HUES48 (cell line): ENCODE results near the gene SETD3.

Experiments used
- H3K27ac ChIP-seq: one replicate; pipeline ENCODE4 v1.7.0; 2013; ENCODE audit warnings: low read depth, low read length, inconsistent platforms
- H3K27me3 ChIP-seq: 2 replicates; pipeline ENCODE4 v1.6.1; 2013; ENCODE audit warnings: mild to moderate bottlenecking, low read length; ENCODE audit not compliant: control insufficient read depth, insufficient read depth
- H3K36me3 ChIP-seq: 2 replicates; pipeline ENCODE4 v1.6.1; 2013; ENCODE audit warnings: low read length; ENCODE audit not compliant: control insufficient read depth, insufficient read depth
- H3K4me1 ChIP-seq: 2 replicates; pipeline ENCODE4 v1.6.1; 2013; ENCODE audit warnings: mild to moderate bottlenecking, low read length; ENCODE audit not compliant: control insufficient read depth, insufficient read depth
- H3K4me3 ChIP-seq: 2 replicates; pipeline ENCODE4 v1.5.1; 2013; ENCODE audit warnings: mild to moderate bottlenecking, low read depth, low read length
- H3K9ac ChIP-seq: 2 replicates; pipeline ENCODE4 v1.6.1; 2013; ENCODE audit warnings: mild to moderate bottlenecking, low read depth, low read length, moderate library complexity
- H3K9me3 ChIP-seq: 2 replicates; pipeline ENCODE4 v1.6.1; 2013; ENCODE audit warnings: low read length; ENCODE audit not compliant: control insufficient read depth, insufficient read depth

The SETD3 gene

GRCh38 chr14:99522025-99522401 lies 41.4 kb upstream of the SETD3 start:
- H3K36me3 ChIP-seq: no peaks in the 10 kb centered on the region
- no peak overlapping the region for H3K9ac ChIP-seq
- peaks cover 36% of the 10 kb centered on the region for H3K4me1 ChIP-seq
- H3K27ac ChIP-seq: peak overlapping the region; percentile 86
- H3K27me3 ChIP-seq: no peaks in the 10 kb centered on the region
- H3K9me3 ChIP-seq: no peaks in the 10 kb centered on the region
- H3K4me3 ChIP-seq: no peak overlapping the region

- peak overlapping the region; percentile 86 for H3K27ac ChIP-seq
- H3K9me3 ChIP-seq: no peaks in the 10 kb centered on the region
- peaks cover 36% of the 10 kb centered on the region for H3K4me1 ChIP-seq
- no peaks in the 10 kb centered on the region for H3K36me3 ChIP-seq
- no peaks in the 10 kb centered on the region for H3K27me3 ChIP-seq
- H3K4me3 ChIP-seq: no peak overlapping the region
- no peak overlapping the region for H3K9ac ChIP-seq
These were observed 40.7 kb upstream of the SETD3 start for GRCh38 chr14:99521176-99522024.

- no peak overlapping the region for H3K27ac ChIP-seq
- no peak overlapping the region for H3K9ac ChIP-seq
- no peaks in the 10 kb centered on the region for H3K27me3 ChIP-seq
- peaks cover 36% of the 10 kb centered on the region for H3K4me1 ChIP-seq
- H3K9me3 ChIP-seq: no peaks in the 10 kb centered on the region
- H3K4me3 ChIP-seq: no peak overlapping the region
- H3K36me3 ChIP-seq: no peaks in the 10 kb centered on the region
These were observed 40.0 kb upstream of the SETD3 start for GRCh38 chr14:99520571-99521081.

- H3K27ac ChIP-seq: no peak overlapping the region
- H3K4me1 ChIP-seq: peaks cover 30% of the 10 kb centered on the region
- H3K4me3 ChIP-seq: no peak overlapping the region
- H3K27me3 ChIP-seq: no peaks in the 10 kb centered on the region
- H3K36me3 ChIP-seq: peaks cover 1% of the 10 kb centered on the region; the same call in 1 of the 2 replicates
- H3K9me3 ChIP-seq: no peaks in the 10 kb centered on the region
- H3K9ac ChIP-seq: no peak overlapping the region
These were observed 39.3 kb upstream of the SETD3 start for GRCh38 chr14:99519931-99520421.

- no peak overlapping the region for H3K4me3 ChIP-seq
- H3K4me1 ChIP-seq: peaks cover 24% of the 10 kb centered on the region
- peaks cover 7% of the 10 kb centered on the region; the same call in 1 of the 2 replicates for H3K36me3 ChIP-seq
- no peaks in the 10 kb centered on the region for H3K27me3 ChIP-seq
- H3K27ac ChIP-seq: no peak overlapping the region
- no peaks in the 10 kb centered on the region for H3K9me3 ChIP-seq
- H3K9ac ChIP-seq: no peak overlapping the region
These were observed 38.8 kb upstream of the SETD3 start for GRCh38 chr14:99519347-99519881.

GRCh38 chr14:99518441-99519346 lies 38.0 kb upstream of the SETD3 start:
- Histone ChIP-seq H3K9ac (no peak overlapping the region), H3K4me3 (no peak overlapping the region), H3K27ac (no peak overlapping the region), H3K4me1 (peaks cover 18% of the 10 kb centered on the region), H3K9me3 (no peaks in the 10 kb centered on the region), H3K27me3 (no peaks in the 10 kb centered on the region), H3K36me3 (peaks cover 10% of the 10 kb centered on the region; the same call in 1 of the 2 replicates)

- H3K27me3 ChIP-seq: no peaks in the 10 kb centered on the region
- no peaks in the 10 kb centered on the region for H3K9me3 ChIP-seq
- no peak overlapping the region for H3K9ac ChIP-seq
- no peak overlapping the region for H3K27ac ChIP-seq
- peaks cover 9% of the 10 kb centered on the region for H3K4me1 ChIP-seq
- peaks cover 10% of the 10 kb centered on the region; the same call in 1 of the 2 replicates for H3K36me3 ChIP-seq
- no peak overlapping the region for H3K4me3 ChIP-seq
These were observed 37.2 kb upstream of the SETD3 start for GRCh38 chr14:99517643-99518381.

- Histone ChIP-seq H3K9ac (no peak overlapping the region), H3K27me3 (no peaks in the 10 kb centered on the region), H3K4me1 (peaks cover 2% of the 10 kb centered on the region; the same call in 1 of the 2 replicates), H3K27ac (no peak overlapping the region), H3K4me3 (no peak overlapping the region), H3K36me3 (peaks cover 13% of the 10 kb centered on the region; the same call in 1 of the 2 replicates), H3K9me3 (no peaks in the 10 kb centered on the region)
These were observed 36.4 kb upstream of the SETD3 start for GRCh38 chr14:99516871-99517642.

- no peak overlapping the region for H3K9ac ChIP-seq
- no peaks in the 10 kb centered on the region for H3K9me3 ChIP-seq
- no peaks in the 10 kb centered on the region for H3K27me3 ChIP-seq
- no peak overlapping the region for H3K4me3 ChIP-seq
- H3K4me1 ChIP-seq: no peaks in the 10 kb centered on the region
- H3K27ac ChIP-seq: no peak overlapping the region
- H3K36me3 ChIP-seq: peaks cover 17% of the 10 kb centered on the region; the same call in 1 of the 2 replicates
These were observed 35.7 kb upstream of the SETD3 start for GRCh38 chr14:99516156-99516870.
